NCI-H1930 (cell line): ENCODE measurements around the gene GOLGA8T.
"Not testable (repeated sequence)": the region's sequence is repeated elsewhere in the genome, so short reads cannot be mapped to it uniquely, and the experiment has no call there.

Experiments used
- DNase-seq, 2 experiments: peaks; one replicate each; lab custom pipeline; 2025; lab: John Stamatoyannopoulos, UW

The GOLGA8T gene, protein sequence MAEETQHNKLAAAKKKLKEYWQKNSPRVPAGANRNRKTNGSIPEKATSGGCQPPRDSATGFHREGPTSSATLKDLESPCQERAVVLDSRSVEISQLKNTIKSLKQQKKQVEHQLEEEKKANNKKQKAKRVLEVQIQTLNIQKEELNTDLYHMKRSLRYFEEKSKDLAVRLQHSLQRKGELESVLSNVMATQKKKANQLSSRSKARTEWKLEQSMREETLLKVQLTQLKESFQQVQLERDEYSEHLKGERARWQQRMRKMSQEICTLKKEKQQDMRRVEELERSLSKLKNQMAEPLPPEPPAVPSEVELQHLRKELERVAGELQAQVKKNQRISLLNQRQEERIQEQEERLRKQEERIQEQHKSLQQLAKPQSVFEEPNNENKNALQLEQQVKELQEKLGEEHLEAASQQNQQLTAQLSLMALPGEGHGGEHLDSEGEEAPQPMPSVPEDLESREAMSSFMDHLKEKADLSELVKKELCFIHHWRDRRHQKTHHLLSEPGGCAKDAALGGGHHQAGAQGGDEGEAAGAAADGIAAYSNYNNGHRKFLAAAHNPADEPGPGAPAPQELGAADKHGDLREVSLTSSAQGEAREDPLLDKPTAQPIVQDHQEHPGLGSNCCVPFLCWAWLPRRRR

GRCh38 chr15:30134751-30135150, at the start of gene GOLGA8T:
Gene GOLGA8T (plus strand): TSS chr15:30135051. CDS start chr15:30135149, 98 bp downstream.
- not testable (repeated sequence) for DNase-seq

- not testable (repeated sequence) for DNase-seq
Observed at GRCh38 chr15:30097827-30098226, 37.0 kb upstream of the GOLGA8T start.

- DNase-seq, result not testable (repeated sequence)
Observed at GRCh38 chr15:30102890-30103289, 32.0 kb upstream of the GOLGA8T start.

GRCh38 chr15:30103941-30104507, 30.8 kb upstream of the GOLGA8T start:
- DNase-seq, result not testable (repeated sequence)

- DNase-seq, result not testable (repeated sequence)
Observed at GRCh38 chr15:30110591-30110990, 24.3 kb upstream of the GOLGA8T start.

DNA sequence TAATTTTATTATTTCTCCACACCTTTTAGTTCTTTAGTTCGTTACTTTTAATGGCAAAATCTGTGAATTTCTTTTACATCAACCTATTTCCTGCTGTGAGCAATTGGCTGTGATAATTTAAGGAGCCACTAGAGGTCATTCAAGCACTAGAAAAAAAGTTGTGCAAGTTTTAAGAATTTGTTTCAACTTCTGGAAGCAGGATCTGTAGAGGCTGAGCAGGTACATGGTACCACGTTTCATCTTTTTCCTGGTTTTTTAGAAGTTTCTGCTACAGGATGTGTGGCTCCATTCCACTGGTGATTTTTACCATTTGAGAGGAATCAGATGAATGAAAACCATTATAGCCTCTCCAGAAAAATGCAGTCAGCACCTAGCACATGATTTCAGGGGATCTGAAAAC, 4.8 kb upstream of the GOLGA8T start:
- not testable (repeated sequence) for DNase-seq

GRCh38 chr15:30143246-30143645, 8.4 kb downstream of the GOLGA8T start:
- not testable (repeated sequence) for DNase-seq

DNA sequence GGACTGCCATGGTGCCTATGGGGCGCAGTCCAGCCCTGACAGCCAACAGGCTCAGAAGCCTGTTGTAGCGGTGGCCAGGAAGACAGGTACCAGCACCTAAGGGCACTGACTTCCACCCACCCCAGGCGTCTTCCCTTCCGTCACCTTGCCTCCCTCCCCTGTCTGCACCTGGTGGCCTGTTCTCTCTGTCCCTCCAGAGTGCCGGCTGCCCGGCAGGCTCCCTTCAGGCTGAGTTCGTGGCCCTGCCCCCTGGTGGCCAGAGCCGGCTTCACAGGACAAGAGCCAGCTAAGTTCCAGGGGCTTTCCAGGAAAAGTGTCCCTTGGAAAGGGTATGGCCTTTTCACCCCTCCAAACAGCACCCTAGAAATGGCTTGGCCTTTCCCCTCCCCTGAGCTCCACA, 15.0 kb downstream of the GOLGA8T start:
- not testable (repeated sequence) for DNase-seq

DNA sequence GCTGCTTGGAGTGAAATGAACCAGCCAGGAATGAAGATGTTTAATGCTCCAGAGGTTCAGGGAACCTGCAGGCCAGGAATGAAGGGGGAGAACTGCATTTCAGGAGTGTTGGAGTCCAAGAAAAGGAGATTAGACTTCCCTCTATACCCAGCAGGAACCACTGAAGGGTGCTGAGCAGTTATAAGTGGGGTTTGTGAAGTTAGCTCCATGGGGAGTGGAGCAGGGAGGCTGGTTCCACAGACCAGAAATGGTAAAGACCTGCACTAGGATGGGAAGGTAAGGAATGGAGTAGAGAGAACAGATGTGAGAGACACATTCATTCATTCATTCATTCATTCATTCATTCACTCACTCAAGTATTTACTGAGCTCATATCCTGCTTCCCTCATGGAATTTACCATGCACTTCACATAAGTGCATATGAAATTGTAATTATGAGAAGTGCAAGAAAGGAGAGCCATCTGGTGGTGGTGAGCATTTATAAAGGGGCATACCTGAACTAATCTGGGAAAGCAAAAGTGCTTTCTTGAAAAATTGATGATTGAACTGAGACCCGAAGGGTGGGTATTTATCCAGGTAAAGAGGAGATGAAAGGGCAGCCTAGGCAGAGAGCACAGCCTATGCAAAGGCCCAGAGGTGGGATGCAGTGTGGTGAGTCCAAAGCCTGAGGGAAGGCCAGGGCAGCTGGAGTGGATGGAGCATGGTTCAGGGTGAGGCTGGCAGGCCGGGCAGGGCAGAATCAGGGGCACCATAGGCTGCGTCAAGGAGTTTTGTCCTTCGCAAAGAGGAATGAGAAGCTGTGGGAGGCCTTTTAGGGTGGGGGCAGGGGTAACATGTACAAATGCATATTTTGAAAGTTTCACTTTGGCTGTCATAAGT, 27.9 kb downstream of the GOLGA8T start:
- not testable (repeated sequence) for DNase-seq

DNA sequence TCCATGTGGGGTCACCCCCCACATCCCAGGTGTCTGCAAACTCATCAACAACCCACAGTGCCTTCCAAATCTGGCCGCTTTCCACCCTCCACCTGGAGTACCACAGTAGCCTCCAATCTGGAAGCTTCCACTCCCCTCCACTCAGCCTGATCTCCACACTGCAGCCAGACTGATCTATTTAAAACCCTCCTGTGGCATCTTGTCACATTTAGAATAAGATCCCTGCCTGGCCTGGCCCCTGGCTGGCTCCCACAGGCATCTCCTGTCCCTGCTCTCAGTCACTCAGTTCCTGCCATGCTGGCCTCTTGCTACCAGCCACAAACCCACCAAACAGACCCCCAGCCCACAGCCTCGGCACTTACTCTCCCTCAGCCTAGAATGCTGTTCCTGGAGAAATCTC, 28.9 kb downstream of the GOLGA8T start:
- DNase-seq, result not testable (repeated sequence)

DNA sequence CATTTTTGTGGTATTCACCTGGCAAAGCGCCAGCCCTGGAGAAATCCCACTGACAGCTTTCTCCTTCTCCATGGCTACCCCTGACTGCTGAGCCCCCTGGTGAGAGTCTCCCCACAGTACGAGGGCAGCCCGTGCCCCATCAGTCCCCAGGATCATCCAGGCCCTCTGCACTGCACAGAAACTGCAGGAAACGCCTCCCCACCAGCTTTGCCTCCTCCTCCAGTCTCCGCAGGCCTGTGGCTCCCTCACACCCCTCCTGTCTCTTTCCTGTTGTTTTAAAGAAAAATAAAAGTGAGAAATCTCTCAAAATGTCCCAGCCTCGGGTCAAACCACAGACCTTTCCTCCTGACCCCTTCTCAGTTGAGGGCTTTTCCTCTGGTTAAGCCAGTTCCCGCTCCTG, 29.4 kb downstream of the GOLGA8T start:
- DNase-seq, result not testable (repeated sequence)

GRCh38 chr15:30167403-30167802, 32.6 kb downstream of the GOLGA8T start:
- DNase-seq, result not testable (repeated sequence)

DNA sequence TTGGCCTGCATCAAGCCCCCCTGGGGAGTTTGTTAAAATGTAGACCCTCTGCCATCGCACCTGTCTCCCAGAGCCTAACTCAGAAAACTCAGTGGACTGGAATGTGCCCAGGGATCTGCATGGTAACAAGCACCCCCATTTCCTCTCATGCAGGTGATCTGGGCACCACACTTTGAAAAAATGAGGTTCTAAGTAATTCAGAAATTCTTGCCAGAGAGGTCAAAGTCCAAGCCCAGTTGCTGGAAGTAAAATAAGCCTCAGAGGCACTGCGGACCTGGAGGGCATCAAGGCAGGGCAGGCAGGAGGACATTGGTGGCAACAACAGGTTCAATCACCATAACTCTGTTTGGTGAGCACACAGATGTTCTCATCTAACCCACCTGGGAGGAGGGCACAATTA, 33.0 kb downstream of the GOLGA8T start:
- not testable (repeated sequence) for DNase-seq

DNA sequence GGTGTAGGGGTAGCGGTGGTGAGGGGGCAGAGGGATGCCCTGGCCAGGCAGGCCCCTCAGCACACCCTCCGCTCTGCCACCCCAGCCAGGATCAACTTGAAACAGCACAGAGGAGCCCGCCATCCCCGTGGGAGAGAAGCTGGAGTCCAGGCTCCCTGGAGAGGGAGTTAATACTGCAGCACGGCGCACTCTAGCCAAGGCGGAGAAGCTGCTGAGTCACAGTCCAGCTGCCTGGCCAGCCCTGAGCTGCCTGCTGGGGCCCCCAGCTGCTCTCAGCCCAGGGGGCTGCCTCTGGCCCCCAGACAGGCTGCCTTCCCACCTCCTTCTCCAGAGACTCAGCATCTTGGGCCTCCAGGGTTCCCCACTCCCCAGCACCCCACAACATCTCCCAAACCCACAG, 36.6 kb downstream of the GOLGA8T start:
- DNase-seq, result not testable (repeated sequence)

GRCh38 chr15:30173041-30173608, 38.3 kb downstream of the GOLGA8T start:
- DNase-seq, result not testable (repeated sequence)

- not testable (repeated sequence) for DNase-seq
Observed at GRCh38 chr15:30175291-30175690, 40.4 kb downstream of the GOLGA8T start.

DNA sequence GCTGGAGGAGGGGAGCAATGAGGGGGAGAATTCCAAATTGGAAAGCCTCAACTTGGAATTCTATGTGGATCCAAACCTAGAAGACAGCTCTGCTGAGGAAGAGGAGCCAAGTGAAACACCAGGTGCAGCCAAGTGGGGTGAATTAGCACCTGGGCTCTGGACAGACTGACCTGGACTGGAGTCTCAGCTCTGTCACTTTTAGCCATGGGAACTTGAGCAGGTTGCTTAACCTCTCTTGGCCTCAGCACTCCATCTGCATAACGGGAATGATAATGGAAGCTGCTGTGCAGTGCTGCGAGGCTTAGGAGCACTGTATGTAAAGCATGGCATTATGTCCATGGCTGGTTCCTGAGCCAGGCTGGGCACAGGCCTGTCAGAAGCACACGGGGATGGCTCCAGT, 41.8 kb downstream of the GOLGA8T start:
- DNase-seq, result not testable (repeated sequence)

GRCh38 chr15:30179814-30180213, 45.0 kb downstream of the GOLGA8T start:
- DNase-seq, result not testable (repeated sequence)

DNA sequence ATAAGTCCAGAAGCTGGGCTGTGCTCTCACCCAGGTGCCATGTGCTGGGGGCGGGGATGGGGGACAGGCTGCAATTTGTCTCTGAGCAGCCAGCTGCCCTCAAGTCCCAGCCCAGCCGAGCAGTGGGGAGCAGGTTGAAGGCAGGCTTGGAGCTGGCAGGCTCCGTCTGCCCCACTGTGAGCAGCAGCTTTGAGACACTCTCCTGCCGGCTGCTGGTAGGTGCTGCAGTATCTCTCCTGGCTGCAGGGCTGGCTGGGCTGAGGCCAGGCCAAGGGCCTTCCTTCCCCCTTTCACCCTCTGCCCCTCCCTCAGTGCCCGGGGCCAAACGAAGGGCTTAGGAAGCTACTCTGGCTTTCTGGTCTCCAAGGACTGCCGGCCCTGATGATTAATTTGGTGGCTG, 50.6 kb downstream of the GOLGA8T start:
- not testable (repeated sequence) for DNase-seq

GRCh38 chr15:30187429-30187828, 52.6 kb downstream of the GOLGA8T start:
- DNase-seq, result not testable (repeated sequence)

DNA sequence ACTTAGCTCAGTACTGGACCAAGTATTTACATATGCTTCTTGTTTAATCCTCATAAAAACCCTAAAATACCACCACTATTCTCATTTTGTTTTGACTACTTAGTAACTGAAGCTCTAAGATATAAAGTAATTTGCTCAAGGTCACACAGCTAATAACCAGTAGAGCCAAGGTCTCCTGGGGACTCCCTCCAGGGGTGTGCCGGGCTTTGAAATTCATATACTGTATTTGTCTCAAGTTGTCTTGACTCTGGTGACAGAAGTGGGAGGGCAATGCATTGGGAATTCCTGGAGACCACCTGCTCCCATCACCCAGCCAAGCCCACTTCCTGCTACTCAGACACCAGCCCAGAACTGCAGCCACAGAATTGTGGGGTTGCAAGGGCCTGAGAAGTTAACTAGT, 54.9 kb downstream of the GOLGA8T start:
- DNase-seq, result not testable (repeated sequence)
